COLO668 (cell line): ENCODE data around the gene AEBP1.

Experiments used
- DNase-seq: peaks from one replicate; lab custom pipeline; 2025; ENCODE audit not compliant: unreplicated experiment; lab: John Stamatoyannopoulos, UW

Gene AEBP1

GRCh38 chr7:44103923-44104859 is at the start of gene AEBP1:
Gene AEBP1, plus strand, starts transcription at chr7:44104345. Its CDS starts 321 bp downstream, at chr7:44104666.
- DNase-seq, result no peak

- DNase-seq, result no peak
These were observed 47.5 kb upstream of the AEBP1 start for GRCh38 chr7:44056681-44057080.

GRCh38 chr7:44057181-44057848 is 46.8 kb upstream of the AEBP1 start:
- DNase-seq, result no peak

GRCh38 chr7:44057849-44058758 is 46.0 kb upstream of the AEBP1 start:
- DNase-seq, result no peak

- no peak for DNase-seq
These were observed 45.4 kb upstream of the AEBP1 start for GRCh38 chr7:44058759-44059218.

- no peak for DNase-seq
These were observed 44.7 kb upstream of the AEBP1 start for GRCh38 chr7:44059219-44060090.

GRCh38 chr7:44060091-44060947 is 43.8 kb upstream of the AEBP1 start:
- DNase-seq, result no peak

- no peak for DNase-seq
These were observed 43.0 kb upstream of the AEBP1 start for GRCh38 chr7:44060948-44061644.

- no peak for DNase-seq
These were observed 42.4 kb upstream of the AEBP1 start for GRCh38 chr7:44061645-44062179.

GRCh38 chr7:44062180-44062902 is 41.8 kb upstream of the AEBP1 start:
- DNase-seq, result no peak

- no peak for DNase-seq
These were observed 41.2 kb upstream of the AEBP1 start for GRCh38 chr7:44062903-44063295.

GRCh38 chr7:44063547-44063893 is 40.6 kb upstream of the AEBP1 start:
- no peak for DNase-seq

- no peak for DNase-seq
These were observed 40.1 kb upstream of the AEBP1 start for GRCh38 chr7:44063894-44064651.

- DNase-seq, result no peak
These were observed 39.2 kb upstream of the AEBP1 start for GRCh38 chr7:44064791-44065430.

GRCh38 chr7:44065431-44066110 is 38.6 kb upstream of the AEBP1 start, which contains the start of gene PGAM2:
Gene PGAM2, minus strand, starts transcription at chr7:44065567. Its CDS starts 38 bp downstream, at chr7:44065529.
- DNase-seq, result no peak

GRCh38 chr7:44066111-44066460 is 38.1 kb upstream of the AEBP1 start:
- no peak for DNase-seq
